ENCODE measurements around the gene ADCK1. TPM values are rescaled to one million over a fixed set of nuclear protein-coding genes. Genes with fewer than 3 reads are reported as not detected.
A peak's percentile ranks its signal among the peaks of the same experiment; 100 is the strongest.
"Not testable (repeated sequence)": the region's sequence is repeated elsewhere in the genome, so short reads cannot be mapped to it uniquely, and the experiment has no call there.

Gene ADCK1
- total and polyA plus RNA-seq, 9 of the 15 experiments (the other 6 are each of a cell fraction or from before 2014, with no cell fraction given) = 2.8 to 8.9 (median 4.3) TPM

DNA sequence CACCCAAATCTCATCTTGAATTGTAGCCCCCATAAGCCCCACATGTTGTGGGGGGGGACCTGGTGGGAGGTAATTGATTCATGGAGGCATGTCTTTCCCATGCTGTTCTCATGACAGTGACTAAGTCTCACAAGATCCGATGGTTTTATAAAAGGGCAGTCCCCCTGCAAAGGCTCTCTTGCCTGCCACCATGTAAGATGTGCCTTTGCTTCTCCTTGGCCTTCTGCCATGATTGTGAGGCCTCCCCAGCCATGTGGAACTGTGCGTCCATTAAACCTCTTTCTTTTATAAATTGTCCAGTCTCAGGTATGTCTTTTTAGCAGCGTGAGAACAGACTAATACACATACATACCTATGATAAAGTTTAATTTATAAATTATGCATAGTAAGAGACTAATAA is 89.0 kb downstream of the ADCK1 start:
- H2AFZ ChIP-seq (ENCODE audit: low read depth, low read length); H3K4me2 ChIP-seq (ENCODE audit: insufficient read depth, low read length); CTCF ChIA-PET (ENCODE audit: low intra/inter-chr PET ratio); H3K36me3 ChIP-seq (ENCODE audit: control insufficient read depth, insufficient read depth, low read length); H3K9ac ChIP-seq (ENCODE audit: insufficient read depth in 1 of 2, low read depth in 2 of 2, low read length in 2 of 2); in situ Hi-C loops (cut with MboI); H3K9me1 ChIP-seq (ENCODE audit: control insufficient read depth, insufficient read depth, low read length); H3K79me2 ChIP-seq (ENCODE audit: control insufficient read depth, insufficient read depth, low read length); H4K20me1 ChIP-seq (replicated peaks; ENCODE audit: control insufficient read depth, insufficient read depth, low read length); BruUV-seq (replicated peaks); intact Hi-C loops (cut with micrococcal nuclease); H3K27ac ChIP-seq (ENCODE audit: extremely low read depth, low read depth, low read length); ATAC-seq; H3K4me3 ChIP-seq; H3K27me3 ChIP-seq (ENCODE audit: control insufficient read depth in 2 of 2, insufficient read depth in 2 of 2, low read length in 2 of 2); POLR2A ChIA-PET; DNase-seq (ENCODE audit: extremely low read depth in 1 of 4, low spot score in 3 of 4); H3K9me3 ChIP-seq (replicated peaks; ENCODE audit: control insufficient read depth, insufficient read depth, low read depth, low read length); FAIRE-seq: not testable (repeated sequence)
- peaks cover 14 to 39% of the 10 kb centered on the region in 2 experiments; a peak in 4 of 5 replicates for H3K4me1 ChIP-seq (replicated peaks in 1 of 2; ENCODE audit: control insufficient read depth in 2 of 2, insufficient read depth in 2 of 2, low read length in 2 of 2)
- WGBS (ENCODE audit: insufficient coverage, low coverage, missing lambda C conversion rate) = 77% methylated on average over 3 of the region's 3 CpGs
- peak; percentile 56 for TF ChIP-seq ZFP36 (IDR thresholded peaks at IDR 0.05; ENCODE audit: low read depth, low read length, partially characterized antibody)
- peak; percentile 66 for TF ChIP-seq NFIC (IDR thresholded peaks at IDR 0.05)
- TF ChIP-seq ZNF431 (CRISPR knock-in tag; IDR thresholded peaks at IDR 0.05) = peak; percentile 86

DNA sequence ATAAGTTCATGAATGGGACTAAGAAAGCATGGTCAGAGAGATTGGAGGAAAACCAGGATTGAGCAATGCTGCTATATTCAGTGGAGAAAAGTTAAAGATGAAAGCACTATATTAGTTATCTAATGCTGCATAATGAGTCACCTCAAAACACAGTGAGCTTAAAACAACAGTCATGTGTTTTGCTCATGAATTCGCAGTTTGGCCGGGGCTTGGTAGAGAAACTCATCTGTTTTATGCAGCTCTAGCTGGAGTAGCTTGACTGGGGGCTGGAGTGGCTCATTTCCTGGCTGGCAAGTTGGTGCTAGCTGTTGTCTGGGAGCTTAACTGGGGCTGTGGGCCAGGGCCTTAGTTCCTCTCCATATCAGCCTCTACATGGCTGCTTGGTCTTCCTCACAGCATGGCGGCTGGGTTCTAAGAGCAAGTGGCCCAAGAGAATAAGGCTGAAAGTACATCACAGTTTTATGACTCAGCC is 90.1 kb downstream of the ADCK1 start:
- peaks cover 13 to 35% of the 10 kb centered on the region in 2 experiments; a peak in 4 of 5 replicates for H3K4me1 ChIP-seq (replicated peaks in 1 of 2; ENCODE audit: control insufficient read depth in 2 of 2, insufficient read depth in 2 of 2, low read length in 2 of 2)
- 67% methylated on average over 3 of the region's 3 CpGs for WGBS (ENCODE audit: insufficient coverage, low coverage, missing lambda C conversion rate)
- H3K9me3 ChIP-seq (replicated peaks; ENCODE audit: control insufficient read depth, insufficient read depth, low read depth, low read length) = peaks cover 3% of the 10 kb centered on the region; the same call in 1 of the 2 replicates
- peak overlapping the region; percentile 30; the same call in 1 of the 3 replicates for H3K27ac ChIP-seq (ENCODE audit: extremely low read depth, low read depth, low read length)
- intact Hi-C loops (cut with micrococcal nuclease) = no loop called here
- no TSS peak for BruUV-seq (replicated peaks)
- peaks cover 6% of the 10 kb centered on the region; the same call in 1 of the 3 replicates for H3K36me3 ChIP-seq (ENCODE audit: control insufficient read depth, insufficient read depth, low read length)
- no peak overlapping the region for H3K4me2 ChIP-seq (ENCODE audit: insufficient read depth, low read length)
- H4K20me1 ChIP-seq (replicated peaks; ENCODE audit: control insufficient read depth, insufficient read depth, low read length) = no peaks in the 10 kb centered on the region
- H2AFZ ChIP-seq (ENCODE audit: low read depth, low read length) = no peak overlapping the region
- no peak overlapping the region for H3K9ac ChIP-seq (ENCODE audit: insufficient read depth in 1 of 2, low read depth in 2 of 2, low read length in 2 of 2)
- CTCF ChIA-PET (ENCODE audit: low intra/inter-chr PET ratio) = no interaction called here
- DNase-seq (ENCODE audit: extremely low read depth in 1 of 4, low spot score in 3 of 4) (no peak), ATAC-seq (no peak), FAIRE-seq (no peak)
- no peaks in the 10 kb centered on the region for H3K27me3 ChIP-seq (ENCODE audit: control insufficient read depth in 2 of 2, insufficient read depth in 2 of 2, low read length in 2 of 2)
- POLR2A ChIA-PET = interaction anchor here (1.0 kb wide), 1 partner anchor 17 kb away, joined by 3 read pairs; no protein-coding TSS in a partner anchor
- no peak overlapping the region for H3K4me3 ChIP-seq
- in situ Hi-C loops (cut with MboI) = no loop called here
- H3K79me2 ChIP-seq (ENCODE audit: control insufficient read depth, insufficient read depth, low read length) = no peaks in the 10 kb centered on the region
- H3K9me1 ChIP-seq (ENCODE audit: control insufficient read depth, insufficient read depth, low read length) = no peaks in the 10 kb centered on the region
- TF ChIP-seq FOSL1 (tag; conservative IDR thresholded peaks at IDR 0.05) (peak; percentile 70), GTF2E2 (tag; IDR thresholded peaks at IDR 0.05) (no peak), CEBPG (CRISPR knock-in tag; IDR thresholded peaks at IDR 0.05) (no peak), CEBPG (tag; conservative IDR thresholded peaks at IDR 0.05 in 1 of 2, IDR thresholded peaks at IDR 0.05 in 1 of 2) (peak in 1 of 2 experiments; percentile 47; a peak in 2 of 4 replicates), BHLHE40 (IDR thresholded peaks at IDR 0.05; ENCODE audit: low read length) (no peak), CREB1 (IDR thresholded peaks at IDR 0.05) (no peak), CREB1 (CRISPR knock-in tag; IDR thresholded peaks at IDR 0.05) (no peak), PHF21A (IDR thresholded peaks at IDR 0.05; ENCODE audit: borderline replicate concordance, low read depth) (no peak)
- TF ChIP-seq, protein P1, sequence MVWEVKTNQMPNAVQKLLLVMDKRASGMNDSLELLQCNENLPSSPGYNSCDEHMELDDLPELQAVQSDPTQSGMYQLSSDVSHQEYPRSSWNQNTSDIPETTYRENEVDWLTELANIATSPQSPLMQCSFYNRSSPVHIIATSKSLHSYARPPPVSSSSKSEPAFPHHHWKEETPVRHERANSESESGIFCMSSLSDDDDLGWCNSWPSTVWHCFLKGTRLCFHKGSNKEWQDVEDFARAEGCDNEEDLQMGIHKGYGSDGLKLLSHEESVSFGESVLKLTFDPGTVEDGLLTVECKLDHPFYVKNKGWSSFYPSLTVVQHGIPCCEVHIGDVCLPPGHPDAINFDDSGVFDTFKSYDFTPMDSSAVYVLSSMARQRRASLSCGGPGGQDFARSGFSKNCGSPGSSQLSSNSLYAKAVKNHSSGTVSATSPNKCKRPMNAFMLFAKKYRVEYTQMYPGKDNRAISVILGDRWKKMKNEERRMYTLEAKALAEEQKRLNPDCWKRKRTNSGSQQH (CRISPR knock-in tag; IDR thresholded peaks at IDR 0.05) = no peak
- TF ChIP-seq, protein P2, sequence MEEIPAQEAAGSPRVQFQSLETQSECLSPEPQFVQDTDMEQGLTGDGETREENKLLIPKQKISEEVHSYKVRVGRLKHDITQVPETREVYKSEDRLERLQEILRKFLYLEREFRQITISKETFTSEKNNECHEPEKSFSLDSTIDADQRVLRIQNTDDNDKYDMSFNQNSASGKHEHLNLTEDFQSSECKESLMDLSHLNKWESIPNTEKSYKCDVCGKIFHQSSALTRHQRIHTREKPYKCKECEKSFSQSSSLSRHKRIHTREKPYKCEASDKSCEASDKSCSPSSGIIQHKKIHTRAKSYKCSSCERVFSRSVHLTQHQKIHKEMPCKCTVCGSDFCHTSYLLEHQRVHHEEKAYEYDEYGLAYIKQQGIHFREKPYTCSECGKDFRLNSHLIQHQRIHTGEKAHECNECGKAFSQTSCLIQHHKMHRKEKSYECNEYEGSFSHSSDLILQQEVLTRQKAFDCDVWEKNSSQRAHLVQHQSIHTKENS (CRISPR knock-in tag; IDR thresholded peaks at IDR 0.05) = no peak

All from K562 (cell line).